Prostate gland (tissue), 2 donors: ENCODE measurements around the gene PAX6.

Experiments used
- POLR2AphosphoS5 ChIP-seq: sonication (generic); formaldehyde crosslinking; IDR thresholded peaks from one replicate; pipeline ENCODE4 v1.6.1; 2017; ENCODE audit warnings: antibody characterized with exemption
- TF ChIP-seq, protein P1 (sequence below), 4 experiments: fragments of 200-600 bp in 2 of 4; fragments of 450-650 bp in 2 of 4; sonication (generic) in 2 of 4; IDR thresholded peaks; 1 replicate in 3 of 4; 2 replicates in 1 of 4; pipeline ENCODE4 v1.5.1; 2016 to 2019; ENCODE audit warnings: antibody characterized with exemption in 4 of 4, mild to moderate bottlenecking in 2 of 4, moderate library complexity in 2 of 4

DNA sequence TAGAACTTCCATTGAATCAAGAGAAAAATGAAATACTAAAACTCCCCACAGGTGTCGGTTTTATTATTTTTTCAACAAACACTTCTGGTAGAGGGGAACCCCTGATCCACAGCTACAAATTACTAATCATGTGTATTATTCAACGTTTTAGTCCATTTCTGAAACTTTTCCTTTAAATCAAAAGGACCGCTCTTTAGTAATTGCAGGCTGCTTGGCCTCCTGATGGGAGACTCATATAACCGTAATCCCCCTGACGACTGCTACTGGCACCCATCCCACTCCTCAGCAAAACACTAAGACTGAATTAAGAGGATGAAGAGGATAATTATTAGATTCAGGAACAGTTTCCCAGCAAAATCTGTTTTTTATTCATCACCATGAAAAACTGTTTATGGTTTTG, 46.4 kb downstream of the PAX6 start:
- TF ChIP-seq, protein P1, sequence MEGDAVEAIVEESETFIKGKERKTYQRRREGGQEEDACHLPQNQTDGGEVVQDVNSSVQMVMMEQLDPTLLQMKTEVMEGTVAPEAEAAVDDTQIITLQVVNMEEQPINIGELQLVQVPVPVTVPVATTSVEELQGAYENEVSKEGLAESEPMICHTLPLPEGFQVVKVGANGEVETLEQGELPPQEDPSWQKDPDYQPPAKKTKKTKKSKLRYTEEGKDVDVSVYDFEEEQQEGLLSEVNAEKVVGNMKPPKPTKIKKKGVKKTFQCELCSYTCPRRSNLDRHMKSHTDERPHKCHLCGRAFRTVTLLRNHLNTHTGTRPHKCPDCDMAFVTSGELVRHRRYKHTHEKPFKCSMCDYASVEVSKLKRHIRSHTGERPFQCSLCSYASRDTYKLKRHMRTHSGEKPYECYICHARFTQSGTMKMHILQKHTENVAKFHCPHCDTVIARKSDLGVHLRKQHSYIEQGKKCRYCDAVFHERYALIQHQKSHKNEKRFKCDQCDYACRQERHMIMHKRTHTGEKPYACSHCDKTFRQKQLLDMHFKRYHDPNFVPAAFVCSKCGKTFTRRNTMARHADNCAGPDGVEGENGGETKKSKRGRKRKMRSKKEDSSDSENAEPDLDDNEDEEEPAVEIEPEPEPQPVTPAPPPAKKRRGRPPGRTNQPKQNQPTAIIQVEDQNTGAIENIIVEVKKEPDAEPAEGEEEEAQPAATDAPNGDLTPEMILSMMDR (IDR thresholded peaks at IDR 0.05), result no peak
- TF ChIP-seq POLR2AphosphoS5, result no peak
